Measurements from ENCODE around the gene IMMP1L.

The IMMP1L gene

DNA sequence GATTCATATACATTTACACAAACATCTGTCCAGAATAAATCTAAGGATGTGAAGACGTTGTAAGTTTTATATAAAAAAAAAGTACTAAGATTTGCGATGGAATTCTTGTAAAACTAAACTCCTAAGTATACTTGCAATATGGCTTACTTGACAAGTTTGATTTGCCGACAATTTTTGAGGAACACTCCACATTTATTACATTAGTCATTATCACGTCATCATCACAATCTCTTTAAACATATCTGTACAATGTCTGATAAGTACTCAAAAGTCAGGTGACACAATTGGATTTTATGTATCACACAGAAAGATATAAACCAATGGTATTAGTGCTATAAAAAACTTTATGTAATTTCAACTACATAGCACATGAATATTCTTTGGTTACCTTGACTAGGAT lies 30.4 kb downstream of the IMMP1L start:
- no peak for FAIRE-seq
- no peak for TF ChIP-seq PAX5 (IDR thresholded peaks at IDR 0.05; ENCODE audit: insufficient read depth, low read length, severe bottlenecking)
- no peak for TF ChIP-seq POLR2A (IDR thresholded peaks at IDR 0.05; ENCODE audit: low read depth, low read length)
- no peak for TF ChIP-seq POU2F2 (IDR thresholded peaks at IDR 0.05; ENCODE audit: low read depth, low read length)
- TF ChIP-seq POLR2AphosphoS5 (IDR thresholded peaks at IDR 0.05; ENCODE audit: low read depth, low read length): no peak
- TF ChIP-seq SPI1 (IDR thresholded peaks at IDR 0.05; ENCODE audit: low read depth, low read length): no peak
- no peak for TF ChIP-seq TAF1 (IDR thresholded peaks at IDR 0.05; ENCODE audit: low read depth, low read length)

DNA sequence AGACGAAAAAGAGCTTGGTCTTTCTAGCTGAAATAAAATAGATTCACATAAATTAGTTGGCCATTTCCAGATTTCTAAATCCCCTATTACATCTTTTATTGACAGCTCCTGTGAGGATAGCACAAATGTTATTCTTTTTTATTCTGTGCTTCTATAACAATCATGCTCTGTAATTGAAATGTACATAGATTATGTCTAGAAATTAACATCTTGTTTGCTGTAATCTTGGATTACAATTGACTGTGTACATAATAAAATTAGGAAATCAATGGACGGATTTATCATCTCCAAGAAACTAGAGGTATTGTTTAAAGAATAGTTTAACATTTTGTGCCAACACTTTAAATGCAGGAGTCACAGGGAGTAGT lies 31.2 kb downstream of the IMMP1L start:
- no peak for TF ChIP-seq PAX5 (IDR thresholded peaks at IDR 0.05; ENCODE audit: insufficient read depth, low read length, severe bottlenecking)
- no peak for TF ChIP-seq SPI1 (IDR thresholded peaks at IDR 0.05; ENCODE audit: low read depth, low read length)
- TF ChIP-seq POLR2A (IDR thresholded peaks at IDR 0.05; ENCODE audit: low read depth, low read length): no peak
- no peak for TF ChIP-seq POU2F2 (IDR thresholded peaks at IDR 0.05; ENCODE audit: low read depth, low read length)
- TF ChIP-seq POLR2AphosphoS5 (IDR thresholded peaks at IDR 0.05; ENCODE audit: low read depth, low read length): no peak
- no peak for TF ChIP-seq TAF1 (IDR thresholded peaks at IDR 0.05; ENCODE audit: low read depth, low read length)
- no peak for FAIRE-seq
- DNase-seq (ENCODE audit: insufficient read length, low spot score): no peak

More for the DNA sequence above, 30.4 kb downstream of the IMMP1L start:
- no peak for DNase-seq (ENCODE audit: insufficient read length, low spot score)

DNA sequence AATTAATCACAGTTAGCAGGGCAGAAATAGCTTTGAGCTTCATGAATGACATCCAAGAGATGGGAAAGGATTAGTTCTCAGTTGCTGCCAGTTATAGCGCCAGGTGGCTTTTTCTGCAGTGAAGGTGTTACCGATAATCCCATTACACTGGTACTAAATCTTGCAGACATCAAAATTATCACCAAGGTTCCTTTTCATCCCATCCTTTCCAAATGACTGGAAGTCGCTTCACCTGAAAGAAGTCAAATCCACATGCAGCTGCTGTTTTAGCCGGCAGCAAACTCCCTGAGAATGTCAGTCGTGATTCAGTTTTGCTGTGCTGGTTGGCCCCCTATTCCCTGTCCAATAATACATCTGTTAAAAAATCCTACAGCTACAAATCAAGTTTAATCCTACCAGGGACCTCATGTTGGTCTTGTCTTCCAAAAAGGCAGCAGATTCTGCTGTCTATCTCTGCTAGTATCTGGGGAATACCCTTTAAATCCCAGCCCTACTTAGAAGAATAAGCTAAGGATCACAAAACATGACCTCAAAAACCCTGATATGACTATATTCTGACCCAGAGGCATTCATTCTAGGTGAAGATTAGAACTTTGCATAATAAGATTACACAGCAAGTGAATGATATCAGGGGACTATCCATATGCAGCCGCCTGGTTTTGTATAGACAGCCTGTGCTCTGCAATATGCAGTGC lies 31.7 kb downstream of the IMMP1L start:
- TF ChIP-seq POLR2A (IDR thresholded peaks at IDR 0.05; ENCODE audit: low read depth, low read length): no peak
- no peak for TF ChIP-seq POLR2AphosphoS5 (IDR thresholded peaks at IDR 0.05; ENCODE audit: low read depth, low read length)
- TF ChIP-seq TAF1 (IDR thresholded peaks at IDR 0.05; ENCODE audit: low read depth, low read length): no peak
- TF ChIP-seq POU2F2 (IDR thresholded peaks at IDR 0.05; ENCODE audit: low read depth, low read length): no peak
- TF ChIP-seq SPI1 (IDR thresholded peaks at IDR 0.05; ENCODE audit: low read depth, low read length): no peak
- TF ChIP-seq PAX5 (IDR thresholded peaks at IDR 0.05; ENCODE audit: insufficient read depth, low read length, severe bottlenecking): no peak
- DNase-seq (ENCODE audit: insufficient read length, low spot score) (no peak), FAIRE-seq (no peak)

DNA sequence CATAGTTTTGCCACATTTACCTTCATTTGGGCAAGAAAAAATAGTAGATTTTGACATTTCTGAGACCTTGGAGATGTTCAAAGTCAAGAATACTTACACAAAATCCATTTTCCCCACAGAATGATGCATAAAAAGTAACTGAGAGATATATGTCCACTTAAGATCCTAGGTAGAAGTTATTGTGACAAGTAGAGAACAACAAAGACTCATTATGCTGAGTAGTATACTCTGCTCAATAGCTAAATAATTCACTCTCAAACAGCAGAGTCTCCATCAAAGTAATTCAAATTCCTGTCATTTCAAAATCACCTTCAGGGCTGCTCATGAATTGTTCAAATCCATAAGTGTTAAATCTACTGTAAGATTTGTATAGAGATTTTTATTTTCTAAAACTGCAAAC lies 35.3 kb downstream of the IMMP1L start:
- DNase-seq (ENCODE audit: insufficient read length, low spot score) (no peak), FAIRE-seq (no peak)

DNA sequence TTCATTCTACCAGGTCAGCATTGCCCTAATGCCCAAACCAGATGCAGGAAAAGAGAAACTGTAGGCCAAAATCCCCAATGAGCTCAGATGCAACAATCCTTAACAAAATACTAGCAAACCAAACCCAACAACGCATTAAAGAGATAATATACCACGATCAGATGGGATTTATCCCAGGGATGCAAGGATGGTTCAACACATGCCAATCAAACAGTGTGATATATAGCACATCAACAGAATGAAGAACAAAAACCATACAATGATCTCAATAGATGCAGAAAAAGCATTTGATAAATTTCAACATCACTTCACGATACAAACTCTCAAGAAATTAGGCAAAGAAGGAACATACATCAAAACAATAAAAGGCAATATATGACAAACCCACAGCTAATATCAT lies 45.0 kb downstream of the IMMP1L start:
- DNase-seq (ENCODE audit: insufficient read length, low spot score): no peak
- no peak for TF ChIP-seq POU2F2 (IDR thresholded peaks at IDR 0.05; ENCODE audit: low read depth, low read length)
- no peak for FAIRE-seq

More for the DNA sequence above, 35.3 kb downstream of the IMMP1L start:
- TF ChIP-seq TAF1 (IDR thresholded peaks at IDR 0.05; ENCODE audit: low read depth, low read length) (no peak), POLR2AphosphoS5 (IDR thresholded peaks at IDR 0.05; ENCODE audit: low read depth, low read length) (no peak), PAX5 (IDR thresholded peaks at IDR 0.05; ENCODE audit: insufficient read depth, low read length, severe bottlenecking) (no peak), POLR2A (IDR thresholded peaks at IDR 0.05; ENCODE audit: low read depth, low read length) (no peak), SPI1 (IDR thresholded peaks at IDR 0.05; ENCODE audit: low read depth, low read length) (no peak), POU2F2 (IDR thresholded peaks at IDR 0.05; ENCODE audit: low read depth, low read length) (no peak)

DNA sequence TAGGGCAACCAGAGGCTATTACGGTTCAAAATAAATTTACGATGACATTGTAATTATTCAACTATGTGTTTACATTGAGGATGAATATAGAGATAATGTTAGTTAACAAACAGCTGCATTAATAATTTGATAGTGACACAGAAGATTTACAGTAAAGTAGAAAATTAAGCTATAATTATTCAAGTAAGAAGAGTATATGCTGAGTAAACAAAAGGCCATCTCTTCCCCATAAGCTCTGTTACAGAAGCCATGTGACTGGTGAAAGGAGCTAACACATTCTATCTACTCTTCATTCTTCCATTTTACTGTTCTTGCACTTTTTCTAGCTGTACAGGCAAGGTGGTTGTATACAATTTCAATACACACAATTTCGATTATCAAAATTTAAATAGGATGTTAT lies 54.2 kb downstream of the IMMP1L start:
- FAIRE-seq: no peak
- DNase-seq (ENCODE audit: insufficient read length, low spot score): no peak
- TF ChIP-seq POU2F2 (IDR thresholded peaks at IDR 0.05; ENCODE audit: low read depth, low read length): no peak

DNA sequence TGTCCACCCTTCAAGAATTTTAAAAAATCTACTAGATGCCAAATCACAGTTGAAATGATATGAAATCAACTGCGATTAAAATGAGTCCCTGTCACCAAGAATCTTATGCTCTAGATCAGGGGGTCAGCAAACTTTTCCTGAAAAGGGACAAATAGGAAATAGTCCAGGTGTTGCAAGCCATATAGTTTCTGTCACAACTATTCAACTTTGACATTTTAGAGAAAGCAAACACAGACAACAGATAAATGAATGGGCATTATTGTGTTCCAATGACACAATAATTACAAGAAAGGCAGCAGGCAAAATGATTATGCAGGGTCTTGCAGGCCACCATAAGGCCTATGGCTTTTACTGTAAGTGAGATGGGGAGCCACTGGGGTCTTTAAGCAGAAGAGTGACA lies 58.6 kb downstream of the IMMP1L start:
- no peak for FAIRE-seq
- TF ChIP-seq PAX5 (IDR thresholded peaks at IDR 0.05; ENCODE audit: insufficient read depth, low read length, severe bottlenecking) (no peak), SPI1 (IDR thresholded peaks at IDR 0.05; ENCODE audit: low read depth, low read length) (no peak), POLR2AphosphoS5 (IDR thresholded peaks at IDR 0.05; ENCODE audit: low read depth, low read length) (no peak), POU2F2 (IDR thresholded peaks at IDR 0.05; ENCODE audit: low read depth, low read length) (no peak), POLR2A (IDR thresholded peaks at IDR 0.05; ENCODE audit: low read depth, low read length) (no peak)
- no peak for DNase-seq (ENCODE audit: insufficient read length, low spot score)

DNA sequence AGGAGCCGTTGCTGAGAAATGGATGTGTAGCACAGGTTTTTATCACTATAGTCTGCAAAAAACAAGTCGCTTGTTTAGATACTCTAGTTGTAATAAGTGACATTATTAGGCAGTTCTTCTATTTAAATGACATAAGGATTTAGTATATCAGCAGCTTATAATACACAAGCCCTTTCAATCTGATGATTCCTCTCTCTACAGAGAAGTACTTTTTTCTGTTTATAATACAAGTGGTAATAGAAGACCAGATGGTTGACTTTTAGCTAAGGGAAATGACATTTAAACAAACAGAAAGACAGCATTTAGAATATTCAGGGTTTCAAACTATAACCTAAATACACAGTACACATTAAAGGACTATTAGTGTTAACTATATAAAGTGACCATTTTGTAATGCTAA lies 60.4 kb downstream of the IMMP1L start:
- no peak for DNase-seq (ENCODE audit: insufficient read length, low spot score)
- FAIRE-seq: no peak
- TF ChIP-seq POU2F2 (IDR thresholded peaks at IDR 0.05; ENCODE audit: low read depth, low read length) (no peak), PAX5 (IDR thresholded peaks at IDR 0.05; ENCODE audit: insufficient read depth, low read length, severe bottlenecking) (no peak), POLR2AphosphoS5 (IDR thresholded peaks at IDR 0.05; ENCODE audit: low read depth, low read length) (no peak), POLR2A (IDR thresholded peaks at IDR 0.05; ENCODE audit: low read depth, low read length) (no peak)

DNA sequence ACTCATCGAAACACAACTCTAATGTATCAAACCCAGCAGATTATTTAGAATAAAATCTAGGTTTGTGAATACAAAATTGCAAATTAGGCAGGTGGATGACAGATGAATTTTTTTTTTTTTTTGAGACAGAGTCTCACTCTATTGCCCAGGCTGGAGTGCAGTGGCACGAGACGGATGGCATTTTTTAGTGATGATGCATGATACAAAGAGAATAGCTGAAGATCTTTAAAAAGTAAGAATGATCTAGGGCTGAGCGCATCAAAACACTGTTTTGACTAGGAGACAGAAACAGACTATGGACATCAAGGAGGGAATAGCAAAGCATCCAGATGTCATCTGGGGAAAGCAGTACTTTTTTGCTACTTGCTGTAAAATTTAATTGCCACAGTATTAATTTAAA lies 63.8 kb downstream of the IMMP1L start:
- no peak for TF ChIP-seq POLR2A (IDR thresholded peaks at IDR 0.05; ENCODE audit: low read depth, low read length)
- DNase-seq (ENCODE audit: insufficient read length, low spot score) (no peak), FAIRE-seq (no peak)

DNA sequence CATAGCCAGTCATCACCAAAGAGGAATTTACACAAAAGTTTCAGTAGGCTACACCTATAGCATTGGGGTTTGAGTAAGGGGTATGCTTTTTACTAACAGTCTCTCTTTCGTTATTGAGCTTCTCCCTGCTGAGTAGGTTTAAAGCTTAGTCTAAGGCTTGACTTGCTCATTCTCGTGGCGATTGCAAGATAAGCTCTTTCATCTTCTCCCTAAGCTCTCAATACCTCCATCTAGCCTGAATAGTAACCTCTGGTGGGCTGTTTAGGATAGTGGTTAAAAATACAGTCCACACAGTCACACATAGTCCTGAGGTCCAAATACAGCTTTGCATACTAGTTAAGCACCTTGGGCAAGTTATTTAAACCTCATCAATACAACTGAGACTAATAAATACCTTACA lies 65.6 kb downstream of the IMMP1L start:
- FAIRE-seq: no peak
- TF ChIP-seq PAX5 (IDR thresholded peaks at IDR 0.05; ENCODE audit: insufficient read depth, low read length, severe bottlenecking) (no peak), POU2F2 (IDR thresholded peaks at IDR 0.05; ENCODE audit: low read depth, low read length) (no peak), POLR2A (IDR thresholded peaks at IDR 0.05; ENCODE audit: low read depth, low read length) (no peak), TAF1 (IDR thresholded peaks at IDR 0.05; ENCODE audit: low read depth, low read length) (no peak), SPI1 (IDR thresholded peaks at IDR 0.05; ENCODE audit: low read depth, low read length) (no peak), POLR2AphosphoS5 (IDR thresholded peaks at IDR 0.05; ENCODE audit: low read depth, low read length) (no peak)

DNA sequence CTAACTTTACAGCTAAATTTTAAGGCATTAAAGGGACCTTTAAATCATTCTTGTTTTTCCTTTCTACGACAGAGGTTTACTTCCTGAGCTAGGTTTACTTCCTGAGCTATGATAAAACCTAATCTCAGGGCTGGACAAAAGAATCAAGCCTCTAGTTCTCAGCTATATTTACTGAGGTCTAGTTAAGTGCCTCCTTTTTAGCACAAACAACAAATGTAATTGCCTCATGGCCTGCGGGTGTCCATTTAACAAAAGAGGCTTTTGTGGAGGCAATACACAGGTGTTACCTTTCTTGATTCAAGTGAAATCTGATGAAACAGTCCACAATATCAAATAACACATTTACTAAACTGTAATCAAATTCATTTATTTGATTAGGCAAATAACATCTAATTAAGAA lies 67.3 kb downstream of the IMMP1L start:
- TF ChIP-seq TAF1 (IDR thresholded peaks at IDR 0.05; ENCODE audit: low read depth, low read length) (no peak), POU2F2 (IDR thresholded peaks at IDR 0.05; ENCODE audit: low read depth, low read length) (no peak), PAX5 (IDR thresholded peaks at IDR 0.05; ENCODE audit: insufficient read depth, low read length, severe bottlenecking) (no peak), POLR2AphosphoS5 (IDR thresholded peaks at IDR 0.05; ENCODE audit: low read depth, low read length) (no peak), SPI1 (IDR thresholded peaks at IDR 0.05; ENCODE audit: low read depth, low read length) (no peak), POLR2A (IDR thresholded peaks at IDR 0.05; ENCODE audit: low read depth, low read length) (no peak)
- DNase-seq (ENCODE audit: insufficient read length, low spot score): no peak
- FAIRE-seq: no peak

More for the DNA sequence above, 65.6 kb downstream of the IMMP1L start:
- DNase-seq (ENCODE audit: insufficient read length, low spot score): no peak

Measured in GM12891 (cell line).